ENCODE data around the gene RREB1.

DNA sequence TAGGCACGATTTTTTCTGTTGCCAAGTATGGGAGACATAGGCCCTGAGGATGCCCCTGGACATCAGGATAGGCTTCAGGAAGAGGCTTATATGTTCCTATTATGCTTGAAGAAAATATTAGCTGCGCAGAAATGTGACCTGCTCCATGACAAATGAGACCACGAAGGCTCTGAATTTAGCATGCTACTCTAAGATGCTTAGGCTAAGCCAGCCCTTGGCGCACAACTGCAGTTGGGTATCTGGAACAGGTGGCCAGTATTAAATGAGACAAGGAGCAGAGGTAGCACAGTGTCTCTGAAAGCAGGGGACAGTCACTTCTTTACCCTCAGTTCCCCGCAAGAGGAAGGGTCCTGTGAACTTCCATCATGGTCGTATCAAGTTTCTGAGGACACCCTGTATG, 90.0 kb downstream of the RREB1 start:
- TF ChIP-seq EZH2 (IDR thresholded peaks at IDR 0.05; ENCODE audit: borderline replicate concordance, low read depth, low read length, severe bottlenecking) = no peak
- TF ChIP-seq, protein P1, sequence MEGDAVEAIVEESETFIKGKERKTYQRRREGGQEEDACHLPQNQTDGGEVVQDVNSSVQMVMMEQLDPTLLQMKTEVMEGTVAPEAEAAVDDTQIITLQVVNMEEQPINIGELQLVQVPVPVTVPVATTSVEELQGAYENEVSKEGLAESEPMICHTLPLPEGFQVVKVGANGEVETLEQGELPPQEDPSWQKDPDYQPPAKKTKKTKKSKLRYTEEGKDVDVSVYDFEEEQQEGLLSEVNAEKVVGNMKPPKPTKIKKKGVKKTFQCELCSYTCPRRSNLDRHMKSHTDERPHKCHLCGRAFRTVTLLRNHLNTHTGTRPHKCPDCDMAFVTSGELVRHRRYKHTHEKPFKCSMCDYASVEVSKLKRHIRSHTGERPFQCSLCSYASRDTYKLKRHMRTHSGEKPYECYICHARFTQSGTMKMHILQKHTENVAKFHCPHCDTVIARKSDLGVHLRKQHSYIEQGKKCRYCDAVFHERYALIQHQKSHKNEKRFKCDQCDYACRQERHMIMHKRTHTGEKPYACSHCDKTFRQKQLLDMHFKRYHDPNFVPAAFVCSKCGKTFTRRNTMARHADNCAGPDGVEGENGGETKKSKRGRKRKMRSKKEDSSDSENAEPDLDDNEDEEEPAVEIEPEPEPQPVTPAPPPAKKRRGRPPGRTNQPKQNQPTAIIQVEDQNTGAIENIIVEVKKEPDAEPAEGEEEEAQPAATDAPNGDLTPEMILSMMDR (IDR thresholded peaks at IDR 0.05; ENCODE audit: borderline replicate concordance, extremely low read depth, low read length, poor library complexity, severe bottlenecking) = no peak
